Peyer's patch (tissue), 4 donors: ENCODE results near the gene DOCK3.

Experiments used
- POLR2A ChIP-seq, 2 donors: fragments of 450-650 bp; IDR thresholded peaks; one replicate each; pipeline ENCODE4 v1.5.1; 2017; ENCODE audit warnings: antibody characterized with exemption in 2 of 2, mild to moderate bottlenecking in 2 of 2, moderate library complexity in 2 of 2
- TF ChIP-seq, protein P1 (sequence below), 6 experiments: fragments of 450-650 bp in 4 of 6; fragments of 200-600 bp in 2 of 6; sonication (generic) in 1 of 6; IDR thresholded peaks; one replicate each; pipeline ENCODE4 v1.5.1; 2017 to 2019; ENCODE audit warnings: antibody characterized with exemption in 6 of 6, mild to moderate bottlenecking in 3 of 6, moderate library complexity in 1 of 6

DNA sequence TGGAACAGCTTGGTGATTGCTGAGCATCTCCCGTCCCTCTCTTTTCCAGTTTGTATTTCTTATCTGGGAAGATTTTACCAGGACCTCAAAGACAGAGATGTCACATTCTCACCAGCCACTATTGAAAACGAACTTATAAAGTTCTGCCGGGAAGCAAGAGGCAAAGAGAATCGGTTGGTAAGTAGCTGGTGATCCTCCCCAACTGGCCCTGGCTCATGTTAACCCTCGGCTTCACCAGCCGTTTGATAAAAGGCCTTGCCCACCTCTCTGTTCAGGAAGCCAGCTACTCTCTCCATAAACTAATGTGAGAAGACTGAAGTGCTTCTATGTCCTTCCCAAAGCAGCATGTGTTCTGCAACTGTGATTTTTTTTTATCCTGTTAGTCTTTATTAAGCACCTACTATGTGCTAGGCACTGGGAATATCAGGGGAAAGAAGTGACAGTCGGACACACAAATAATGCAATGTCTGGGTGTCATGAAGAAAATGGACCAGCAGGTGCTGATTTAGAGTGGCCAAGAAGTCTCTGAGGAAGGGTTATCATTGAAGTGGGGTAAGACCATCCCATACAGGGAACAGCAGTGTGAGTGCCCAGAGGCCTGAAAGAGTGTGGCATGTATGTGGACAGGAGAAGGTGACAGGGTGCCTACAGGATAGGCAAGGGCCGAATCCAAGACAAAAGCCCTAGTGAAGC, 711.6 kb downstream of the DOCK3 start:
- no peak for TF ChIP-seq POLR2A (IDR thresholded peaks at IDR 0.05)
- TF ChIP-seq, protein P1, sequence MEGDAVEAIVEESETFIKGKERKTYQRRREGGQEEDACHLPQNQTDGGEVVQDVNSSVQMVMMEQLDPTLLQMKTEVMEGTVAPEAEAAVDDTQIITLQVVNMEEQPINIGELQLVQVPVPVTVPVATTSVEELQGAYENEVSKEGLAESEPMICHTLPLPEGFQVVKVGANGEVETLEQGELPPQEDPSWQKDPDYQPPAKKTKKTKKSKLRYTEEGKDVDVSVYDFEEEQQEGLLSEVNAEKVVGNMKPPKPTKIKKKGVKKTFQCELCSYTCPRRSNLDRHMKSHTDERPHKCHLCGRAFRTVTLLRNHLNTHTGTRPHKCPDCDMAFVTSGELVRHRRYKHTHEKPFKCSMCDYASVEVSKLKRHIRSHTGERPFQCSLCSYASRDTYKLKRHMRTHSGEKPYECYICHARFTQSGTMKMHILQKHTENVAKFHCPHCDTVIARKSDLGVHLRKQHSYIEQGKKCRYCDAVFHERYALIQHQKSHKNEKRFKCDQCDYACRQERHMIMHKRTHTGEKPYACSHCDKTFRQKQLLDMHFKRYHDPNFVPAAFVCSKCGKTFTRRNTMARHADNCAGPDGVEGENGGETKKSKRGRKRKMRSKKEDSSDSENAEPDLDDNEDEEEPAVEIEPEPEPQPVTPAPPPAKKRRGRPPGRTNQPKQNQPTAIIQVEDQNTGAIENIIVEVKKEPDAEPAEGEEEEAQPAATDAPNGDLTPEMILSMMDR (IDR thresholded peaks at IDR 0.05) = peak in 1 of 6 experiments; percentile 4
